ENCODE measurements around the gene NOXA1.
A peak's percentile ranks its signal among the peaks of the same experiment; 100 is the strongest.
"Not testable (repeated sequence)": the region's sequence is repeated elsewhere in the genome, so short reads cannot be mapped to it uniquely, and the experiment has no call there.

Gene NOXA1

DNA sequence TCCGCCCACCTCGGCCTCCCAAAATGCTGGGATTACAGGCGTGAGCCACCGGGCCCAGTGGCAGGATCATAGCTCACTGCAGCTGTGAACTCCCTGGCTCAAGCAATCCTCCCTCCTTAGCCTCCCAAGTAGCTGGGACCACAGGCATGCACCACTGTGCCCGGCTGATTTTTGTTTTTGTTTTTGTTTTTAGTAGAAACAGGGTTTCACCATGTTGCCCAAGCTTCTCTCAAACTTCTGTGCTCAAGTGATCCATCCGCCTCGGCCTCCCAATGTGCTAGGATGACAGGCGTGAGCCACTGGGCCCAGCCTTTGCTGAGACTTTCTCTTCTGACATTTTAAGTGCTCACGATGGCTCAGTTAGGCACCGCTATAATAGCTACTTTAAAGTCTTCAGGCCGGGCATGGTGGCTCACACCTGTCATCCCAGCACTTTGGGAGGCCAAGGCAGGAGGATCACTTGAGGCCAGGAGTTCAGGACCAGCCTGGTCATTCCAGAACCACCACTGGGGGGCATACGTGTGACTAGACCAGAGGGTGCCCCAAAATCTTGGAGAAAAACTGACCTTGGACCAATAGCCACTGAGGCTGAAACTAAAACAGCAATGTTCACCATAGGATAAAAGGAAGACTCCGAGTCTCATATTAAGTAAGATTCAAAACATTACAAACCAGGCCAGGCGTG is 21.1 kb downstream of the NOXA1 start:
- no peak for DNase-seq

DNA sequence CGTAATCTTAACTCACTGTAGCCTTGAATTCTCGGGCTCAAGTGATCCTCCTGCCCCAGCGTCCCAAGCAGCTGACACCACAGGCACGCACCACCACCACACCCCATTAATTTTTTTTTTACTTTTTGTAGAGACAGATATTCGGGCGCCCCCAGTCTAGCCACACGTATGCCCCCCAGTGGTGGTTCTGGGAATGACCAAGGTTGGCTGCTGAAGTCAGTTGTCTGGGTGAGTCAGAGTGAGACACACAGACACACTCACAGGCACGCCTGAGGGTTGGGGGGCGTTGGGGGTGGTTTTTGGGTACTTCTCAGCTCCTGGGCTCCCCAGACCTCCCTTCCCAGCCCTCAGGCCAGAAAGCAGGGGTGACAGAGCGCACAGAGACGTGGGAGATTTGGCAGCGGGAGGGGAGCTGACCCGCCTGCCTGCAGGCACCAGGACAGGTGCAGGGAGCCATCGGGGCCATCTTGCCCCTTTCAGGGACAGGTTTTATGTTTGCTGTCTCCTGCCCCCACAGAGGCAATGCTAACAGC is 22.1 kb downstream of the NOXA1 start:
- peak; percentile 46 for DNase-seq

DNA sequence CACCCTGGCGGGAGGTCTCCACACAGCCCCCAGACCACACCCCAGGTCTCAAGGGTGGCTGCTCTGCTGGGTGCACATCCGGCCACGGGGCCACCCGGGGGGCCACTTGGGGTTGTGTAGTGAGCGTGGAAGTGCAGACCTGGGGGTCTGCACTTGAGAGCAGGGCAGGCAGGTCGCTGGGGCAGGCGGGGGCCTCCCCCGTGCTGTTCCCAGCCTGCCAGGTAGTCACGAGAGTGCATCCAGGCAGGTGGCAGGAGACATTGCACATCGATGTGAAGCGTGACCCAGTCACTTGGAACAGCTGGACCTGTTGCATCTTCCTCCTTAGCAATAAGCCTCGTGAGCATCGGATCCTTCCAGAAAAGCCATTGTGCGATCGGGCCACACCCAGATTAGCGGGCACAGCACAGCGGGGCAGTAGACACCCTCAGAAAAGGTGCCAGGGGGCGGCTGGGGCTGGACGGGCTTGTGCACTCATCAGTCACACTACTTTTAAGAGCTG is 22.8 kb downstream of the NOXA1 start:
- peak; percentile 23 for DNase-seq

DNA sequence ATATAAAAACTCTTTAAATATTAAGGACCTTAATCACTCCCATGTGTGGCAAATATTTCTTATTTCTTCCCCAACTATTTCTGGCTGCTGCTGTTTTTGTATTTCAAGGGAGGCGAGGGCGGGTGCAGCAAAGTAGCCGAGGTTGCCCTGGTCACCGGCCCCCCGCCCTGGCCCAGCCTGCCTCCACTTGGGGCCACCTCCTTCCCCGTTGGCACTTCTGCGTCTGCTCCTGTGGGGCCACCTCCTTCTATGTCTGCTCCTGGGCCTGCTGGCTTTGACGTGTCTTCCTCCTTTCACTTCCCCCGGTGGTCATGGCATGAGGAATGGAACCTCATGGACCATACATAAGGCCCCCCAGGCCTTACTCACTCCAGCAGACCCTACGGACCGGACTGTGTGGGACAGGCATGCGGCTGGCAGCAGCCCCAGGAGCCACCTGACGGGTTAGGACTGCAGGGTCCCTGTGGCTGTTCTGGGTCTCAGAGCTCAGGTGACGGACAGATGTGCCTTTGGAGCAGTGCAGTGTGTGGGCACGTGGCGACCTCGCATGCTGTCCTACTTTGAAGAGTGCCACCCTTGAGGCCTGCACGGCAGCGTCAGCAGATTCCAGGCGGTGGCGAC is 23.8 kb downstream of the NOXA1 start:
- no peak for DNase-seq

DNA sequence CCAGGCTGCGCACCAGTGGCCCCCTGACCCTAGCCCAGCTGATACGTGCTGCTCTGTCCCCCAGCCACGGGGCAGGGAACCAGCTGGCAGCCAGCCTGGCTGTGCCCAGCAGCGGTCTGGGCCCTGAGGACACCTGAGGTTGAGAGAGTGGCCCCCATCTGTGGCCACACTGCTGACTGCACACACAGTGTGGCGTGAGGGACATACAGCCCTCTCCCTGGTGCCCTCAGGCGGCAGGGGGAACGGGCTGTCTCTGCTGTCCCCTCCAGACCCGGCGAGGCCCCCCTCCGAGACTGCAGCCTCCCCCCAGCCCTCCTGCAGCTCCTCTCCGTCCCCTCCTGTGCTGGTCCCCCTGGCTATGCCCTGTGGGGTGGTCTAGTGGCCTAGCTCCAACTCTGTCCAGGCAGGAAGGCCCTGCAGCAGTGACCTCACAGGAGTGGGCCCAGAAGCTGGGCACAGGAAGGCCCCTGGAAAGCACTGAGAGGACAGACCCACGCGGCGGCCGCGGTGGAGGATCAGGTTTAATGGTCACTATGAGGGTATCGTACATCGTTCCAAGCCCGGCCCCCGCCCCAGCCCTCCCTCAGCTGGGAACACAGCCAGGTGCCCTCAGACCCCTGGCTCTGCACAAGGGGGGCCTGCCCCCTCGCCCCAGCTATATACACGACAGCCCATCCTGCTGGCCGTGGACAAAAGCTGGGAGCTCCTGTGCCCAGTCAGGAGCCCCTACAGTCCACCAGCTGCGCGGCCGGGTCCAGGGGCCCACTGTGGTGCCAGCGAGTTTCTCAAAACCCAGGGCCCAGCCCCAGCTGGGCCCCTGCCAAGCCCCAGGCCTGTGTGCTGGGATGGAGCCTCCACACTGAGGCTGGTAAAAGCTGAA is 24.8 kb downstream of the NOXA1 start:
- DNase-seq, result no peak

DNA sequence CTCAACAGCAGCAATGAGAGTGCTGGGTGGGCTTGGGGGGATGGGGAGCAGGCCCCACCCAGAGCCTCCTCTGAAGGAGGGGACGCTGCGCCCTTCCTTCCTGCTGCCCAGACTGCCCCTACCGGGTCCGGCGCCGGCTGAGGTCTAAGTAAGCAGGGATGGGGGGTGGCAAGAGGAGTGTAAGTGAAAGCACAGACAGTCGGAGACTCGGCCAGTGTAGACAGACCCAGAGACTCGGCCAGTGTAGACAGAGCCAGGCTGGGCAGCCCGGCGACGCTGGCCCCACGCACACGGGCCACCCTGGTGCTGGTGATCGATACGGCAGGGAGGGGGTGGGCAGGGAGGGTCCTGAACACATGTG is 25.4 kb downstream of the NOXA1 start:
- DNase-seq, result no peak

DNA sequence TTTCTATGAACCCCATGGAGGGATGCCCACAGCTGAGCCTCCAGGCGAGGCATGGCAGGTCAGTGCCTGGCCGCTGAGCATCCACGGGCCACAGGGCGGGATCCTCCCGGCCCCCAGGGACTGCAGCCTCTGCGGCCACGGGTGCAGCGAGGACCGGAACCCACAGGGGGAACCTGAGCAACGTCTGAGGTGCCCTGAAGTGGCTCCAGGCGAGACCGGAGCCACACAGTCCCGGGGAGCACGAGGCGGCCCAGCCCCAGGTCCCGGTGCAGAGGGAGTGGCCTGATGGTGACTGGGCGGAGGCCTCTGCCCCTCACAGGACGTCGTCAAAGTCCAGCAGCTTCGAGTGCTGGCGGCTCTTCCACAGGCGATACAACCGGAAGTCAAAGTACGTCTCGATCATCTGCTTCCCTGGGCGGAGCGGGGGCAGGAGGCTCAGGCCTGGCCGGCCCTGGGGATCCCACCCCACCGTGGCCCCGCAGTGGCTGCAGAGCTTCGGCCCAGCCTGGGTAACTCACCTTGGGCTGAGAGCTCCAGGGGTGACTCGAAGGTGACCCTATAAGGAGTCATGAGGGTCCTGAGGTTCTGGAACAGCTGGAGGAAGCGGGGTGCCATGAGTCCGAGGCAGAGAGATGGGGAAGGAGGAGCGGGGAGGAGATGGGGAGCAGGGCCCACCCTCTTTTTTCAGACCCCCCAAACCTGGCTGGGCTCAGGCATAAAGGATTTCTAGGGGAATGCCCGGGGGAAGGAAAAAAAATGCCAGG is 26.1 kb downstream of the NOXA1 start:
- no peak for DNase-seq

DNA sequence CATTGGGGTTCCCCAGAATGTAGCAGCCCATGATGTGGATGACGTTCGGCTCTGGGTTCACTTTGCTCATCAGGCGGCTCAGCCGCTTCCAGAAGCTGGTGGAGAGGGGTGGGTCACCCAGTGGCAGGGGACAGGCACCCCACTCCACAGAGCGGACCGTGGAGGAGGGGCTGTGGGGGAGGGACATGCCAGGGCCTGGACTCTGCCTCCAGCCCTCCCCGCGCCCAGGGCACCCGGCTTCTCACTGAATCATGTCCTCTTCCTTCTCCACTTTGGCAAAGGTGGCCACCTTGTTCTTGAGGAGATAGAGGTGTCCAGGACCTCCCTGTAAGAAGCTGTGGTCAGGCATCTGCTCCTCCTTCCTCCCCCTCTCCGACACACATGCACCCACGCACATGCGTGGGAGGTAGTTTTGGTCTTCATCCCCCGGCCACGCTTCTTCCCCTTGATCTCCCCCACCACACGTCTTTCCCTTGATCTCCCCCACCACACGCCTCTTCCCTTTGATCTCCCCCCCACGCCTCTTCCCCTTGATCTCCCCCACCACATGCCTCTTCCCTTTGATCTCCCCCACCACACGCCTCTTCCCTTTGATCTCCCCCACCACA is 26.8 kb downstream of the NOXA1 start:
- DNase-seq, result no peak

DNA sequence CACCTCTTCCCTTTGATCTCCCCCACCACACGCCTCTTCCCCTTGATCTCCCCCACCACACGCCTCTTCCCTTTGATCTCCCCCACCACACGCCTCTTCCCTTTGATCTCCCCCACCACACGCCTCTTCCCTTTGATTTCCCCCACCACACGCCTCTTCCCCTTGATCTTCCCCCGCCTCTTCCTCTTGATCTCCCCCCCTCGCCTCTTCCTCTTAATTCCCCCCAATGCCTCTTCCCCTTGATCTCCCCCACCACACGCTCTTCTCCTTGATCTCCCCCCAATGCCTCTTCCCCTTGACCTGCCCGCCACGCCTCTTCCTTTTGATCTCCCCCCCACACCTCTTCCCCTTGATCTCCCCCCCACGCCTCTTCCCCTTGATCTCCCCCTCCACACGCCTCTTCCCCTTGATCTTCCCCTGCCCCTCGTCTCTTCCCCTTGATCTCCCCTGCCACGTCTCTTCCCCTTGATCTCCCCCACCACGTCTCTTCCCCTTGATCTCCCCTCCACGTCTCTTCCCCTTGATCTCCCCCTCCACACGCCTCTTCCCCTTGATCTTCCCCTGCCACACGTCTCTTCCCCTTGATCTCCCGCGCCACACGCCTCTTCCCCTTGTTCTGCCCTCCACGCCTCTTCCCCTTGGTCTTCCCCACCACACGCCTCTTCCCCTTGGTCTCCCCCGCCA is 27.5 kb downstream of the NOXA1 start:
- DNase-seq, result not testable (repeated sequence)

DNA sequence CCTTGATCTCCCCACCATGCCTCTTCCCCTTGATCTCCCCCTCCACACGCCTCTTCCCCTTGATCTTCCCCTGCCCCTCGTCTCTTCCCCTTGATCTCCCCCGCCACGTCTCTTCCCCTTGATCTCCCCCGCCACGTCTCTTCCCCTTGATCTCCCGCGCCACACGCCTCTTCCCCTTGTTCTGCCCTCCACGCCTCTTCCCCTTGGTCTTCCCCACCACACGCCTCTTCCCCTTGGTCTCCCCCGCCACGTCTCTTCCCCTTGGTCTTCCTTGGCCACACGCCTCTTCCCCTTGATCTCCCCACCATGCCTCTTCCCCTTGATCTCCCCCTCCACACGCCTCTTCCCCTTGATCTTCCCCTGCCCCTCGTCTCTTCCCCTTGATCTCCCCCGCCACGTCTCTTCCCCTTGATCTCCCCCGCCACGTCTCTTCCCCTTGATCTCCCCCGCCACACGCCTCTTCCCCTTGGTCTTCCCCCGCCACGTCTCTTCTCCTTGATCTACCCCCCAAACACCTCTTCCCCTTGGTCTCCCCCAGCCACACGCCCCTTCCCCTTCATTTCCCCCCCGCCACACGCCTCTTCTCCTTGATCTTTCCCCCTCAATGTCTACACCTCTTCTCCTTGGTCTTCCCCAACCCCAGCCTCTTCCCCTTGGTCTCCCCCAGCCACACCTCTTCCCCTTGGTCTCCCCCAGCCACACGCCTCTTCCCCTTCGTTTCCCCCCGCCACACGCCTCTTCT is 28.2 kb downstream of the NOXA1 start:
- not testable (repeated sequence) for DNase-seq

DNA sequence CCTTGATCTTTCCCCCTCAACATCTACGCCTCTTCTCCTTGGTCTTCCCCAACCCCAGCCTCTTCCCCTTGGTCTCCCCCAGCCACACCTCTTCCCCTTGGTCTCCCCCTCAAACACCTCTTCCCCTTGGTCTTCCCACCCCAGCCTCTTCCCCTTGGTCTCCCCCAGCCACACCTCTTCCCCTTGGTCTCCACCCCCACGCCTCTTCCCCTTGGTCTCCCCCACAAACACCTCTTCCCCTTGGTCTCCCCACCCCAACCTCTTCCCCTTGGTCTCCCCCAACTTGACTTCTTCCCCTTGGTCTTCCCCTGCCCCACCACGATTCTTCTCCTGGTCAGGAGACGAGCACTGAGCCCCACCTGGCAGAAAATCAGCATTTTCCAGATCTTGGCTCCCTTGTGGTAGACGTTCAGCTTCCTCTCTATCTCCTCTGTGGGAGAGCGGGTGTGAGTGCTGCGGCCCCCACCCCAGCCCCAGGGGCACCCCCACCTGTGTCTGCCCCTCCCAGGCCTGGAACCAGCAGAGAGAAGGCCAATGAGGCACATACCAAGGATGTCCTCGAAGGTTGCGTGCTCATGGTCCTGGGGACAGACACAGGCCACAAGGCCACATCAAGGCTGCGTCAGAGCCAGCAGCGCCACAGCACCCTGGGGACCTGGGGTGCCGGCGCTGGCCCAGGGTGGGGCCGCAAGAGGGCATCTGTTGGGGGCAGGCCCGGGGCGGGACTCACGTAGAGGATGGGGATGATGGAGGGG is 29.0 kb downstream of the NOXA1 start:
- DNase-seq, result no peak

DNA sequence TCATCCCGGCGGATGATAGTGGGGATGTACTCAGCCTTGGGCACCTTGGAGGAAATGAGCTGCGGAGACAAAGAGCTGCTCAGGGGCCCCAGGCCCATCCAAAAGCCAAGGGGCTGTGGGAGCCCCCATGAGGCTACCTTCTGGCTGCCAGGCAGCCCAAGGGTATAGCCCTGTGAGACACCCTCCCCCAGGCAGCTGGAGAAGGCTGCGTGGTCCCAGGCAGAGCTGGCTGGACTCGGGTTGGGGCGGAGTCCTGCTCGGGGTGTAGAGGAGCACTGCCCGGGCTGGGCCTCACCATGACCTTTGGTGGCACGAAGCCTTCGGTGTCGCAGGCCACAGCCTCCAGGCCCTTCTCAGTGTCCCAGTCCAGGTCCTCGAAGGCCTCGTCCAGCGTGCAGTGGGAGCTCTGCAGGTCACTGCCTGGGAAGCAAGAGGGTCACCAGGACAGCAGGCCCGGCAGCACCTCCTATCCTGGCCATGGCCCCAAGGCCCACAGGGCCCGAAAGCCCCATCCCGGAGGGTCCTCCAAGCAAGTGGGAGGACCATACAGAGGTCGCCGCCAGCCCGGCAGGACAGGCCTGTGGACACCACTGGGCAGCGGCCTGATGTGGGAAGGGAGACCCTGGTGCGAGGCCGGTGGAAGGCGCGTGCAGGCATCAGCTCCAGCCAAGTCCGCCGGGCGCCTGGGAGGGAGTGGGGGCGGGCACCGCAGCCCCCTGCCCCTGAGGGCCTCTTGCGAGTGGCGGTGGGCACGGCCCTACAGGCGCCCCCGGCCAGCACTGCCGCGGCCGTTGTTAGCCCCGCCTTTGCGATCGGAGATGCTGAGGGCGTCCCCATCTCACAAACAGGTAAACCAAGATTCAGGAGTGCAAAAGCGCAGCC is 29.8 kb downstream of the NOXA1 start:
- no peak for DNase-seq

DNA sequence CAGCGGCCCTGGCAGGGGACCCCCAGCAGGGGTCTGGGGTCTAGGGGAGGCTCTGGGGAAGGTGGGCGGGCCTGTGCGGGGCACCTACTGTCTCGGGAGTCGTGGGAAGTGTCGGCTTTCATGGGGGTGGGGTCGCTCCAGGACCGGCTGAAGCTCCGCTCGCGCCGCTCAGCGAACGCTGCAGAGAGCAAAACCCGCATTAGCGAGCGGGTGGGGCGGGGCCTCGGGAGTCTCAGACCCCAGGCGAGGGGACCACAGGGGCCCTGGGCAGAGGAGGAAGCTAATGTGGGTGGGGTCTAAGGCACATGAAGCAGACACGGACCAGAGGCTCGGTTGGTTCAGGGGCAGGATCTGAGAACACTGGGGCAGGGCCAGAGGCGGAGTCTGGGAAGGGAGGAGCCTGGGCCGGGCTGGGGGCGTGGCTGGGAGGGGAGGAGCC is 30.5 kb downstream of the NOXA1 start:
- DNase-seq, result no peak

DNA sequence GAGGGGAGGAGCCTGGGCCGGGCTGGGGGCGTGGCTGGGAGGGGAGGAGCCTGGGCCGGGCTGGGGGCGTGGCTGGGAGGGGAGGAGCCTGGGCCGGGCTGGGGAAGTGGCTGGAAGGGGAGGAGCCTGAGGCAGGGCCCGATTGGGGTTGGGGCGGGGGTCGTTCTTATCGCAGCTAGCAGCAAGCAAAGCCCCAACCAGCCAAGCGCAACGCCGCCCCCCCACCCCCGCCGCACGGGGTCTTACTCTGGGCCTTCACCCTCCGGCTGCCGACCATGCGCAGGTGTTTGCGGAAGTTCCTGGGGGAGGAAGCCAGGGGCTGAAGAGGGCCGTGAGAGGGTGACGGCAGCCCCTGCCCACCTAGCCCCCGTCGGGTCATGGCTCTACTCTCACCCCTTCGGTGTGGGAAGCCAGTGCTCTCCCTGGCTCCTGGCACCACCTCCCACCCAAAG is 31.0 kb downstream of the NOXA1 start:
- no peak for DNase-seq

DNA sequence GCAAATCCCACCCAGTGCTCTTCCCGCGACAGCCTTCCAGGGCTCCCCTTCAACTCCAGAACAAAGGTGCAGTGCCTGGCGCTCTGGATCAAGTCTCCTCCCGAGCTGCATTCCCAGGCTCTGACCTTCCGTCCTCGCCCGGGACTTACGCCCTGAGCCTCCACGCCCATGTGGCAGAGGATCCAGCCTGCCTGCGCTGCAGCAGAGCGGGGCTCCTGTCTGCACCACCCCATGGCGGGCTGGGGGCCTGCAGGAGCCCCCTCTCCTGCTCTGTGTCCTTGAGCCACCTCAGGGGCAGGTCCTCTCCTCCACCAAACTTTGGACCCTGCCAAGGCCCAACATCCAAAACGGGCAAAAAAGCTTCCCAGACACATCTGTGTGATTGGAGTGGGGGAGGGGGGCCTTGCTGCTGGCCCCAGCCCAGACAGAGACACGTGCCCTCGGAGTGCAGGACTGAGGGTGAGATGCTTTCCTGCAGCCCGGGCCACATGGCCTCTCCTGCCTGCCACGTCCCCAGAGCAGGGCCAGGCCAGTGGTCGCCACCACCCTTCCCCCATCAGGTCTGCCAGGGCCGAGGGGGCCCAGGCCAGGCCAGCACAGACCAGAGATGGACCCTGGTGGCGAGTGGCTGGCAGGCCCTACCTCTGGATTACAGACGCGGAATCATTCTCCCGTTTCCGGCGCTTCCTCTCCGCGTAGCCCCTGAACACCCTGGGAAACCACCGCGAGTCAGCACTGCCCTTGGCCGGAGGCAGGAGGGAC is 31.6 kb downstream of the NOXA1 start:
- no peak for DNase-seq

DNA sequence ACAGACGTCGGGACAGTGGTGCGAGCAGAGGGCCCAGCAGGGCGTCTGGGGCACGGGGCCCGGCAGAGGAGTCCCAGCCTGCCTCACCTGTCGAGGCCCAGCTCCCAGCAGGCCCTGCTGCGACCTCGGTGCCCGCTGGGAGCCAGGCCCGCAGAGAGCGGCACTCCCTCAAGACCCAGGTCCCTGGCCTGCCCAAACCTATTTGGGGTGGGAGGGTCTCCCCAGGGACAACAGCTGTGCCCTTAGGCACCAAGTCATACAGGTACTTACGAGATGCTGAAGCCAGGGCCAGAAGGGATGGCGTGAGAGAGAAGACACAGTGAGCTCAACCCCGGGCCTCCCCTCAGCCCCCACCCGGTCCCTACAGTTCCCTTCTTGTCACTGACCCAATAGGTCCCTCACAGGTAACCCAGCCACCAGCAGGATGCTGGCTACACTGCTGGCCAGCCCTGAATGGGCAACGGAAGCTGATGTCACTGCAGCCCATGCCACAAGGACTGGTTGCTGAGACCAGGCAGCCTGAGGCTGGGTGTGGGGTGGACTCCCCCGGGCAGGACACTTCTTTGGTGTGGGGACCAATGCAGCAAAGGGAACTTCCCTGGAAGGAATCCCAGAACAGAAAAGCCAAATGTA is 32.3 kb downstream of the NOXA1 start:
- DNase-seq, result no peak

DNA sequence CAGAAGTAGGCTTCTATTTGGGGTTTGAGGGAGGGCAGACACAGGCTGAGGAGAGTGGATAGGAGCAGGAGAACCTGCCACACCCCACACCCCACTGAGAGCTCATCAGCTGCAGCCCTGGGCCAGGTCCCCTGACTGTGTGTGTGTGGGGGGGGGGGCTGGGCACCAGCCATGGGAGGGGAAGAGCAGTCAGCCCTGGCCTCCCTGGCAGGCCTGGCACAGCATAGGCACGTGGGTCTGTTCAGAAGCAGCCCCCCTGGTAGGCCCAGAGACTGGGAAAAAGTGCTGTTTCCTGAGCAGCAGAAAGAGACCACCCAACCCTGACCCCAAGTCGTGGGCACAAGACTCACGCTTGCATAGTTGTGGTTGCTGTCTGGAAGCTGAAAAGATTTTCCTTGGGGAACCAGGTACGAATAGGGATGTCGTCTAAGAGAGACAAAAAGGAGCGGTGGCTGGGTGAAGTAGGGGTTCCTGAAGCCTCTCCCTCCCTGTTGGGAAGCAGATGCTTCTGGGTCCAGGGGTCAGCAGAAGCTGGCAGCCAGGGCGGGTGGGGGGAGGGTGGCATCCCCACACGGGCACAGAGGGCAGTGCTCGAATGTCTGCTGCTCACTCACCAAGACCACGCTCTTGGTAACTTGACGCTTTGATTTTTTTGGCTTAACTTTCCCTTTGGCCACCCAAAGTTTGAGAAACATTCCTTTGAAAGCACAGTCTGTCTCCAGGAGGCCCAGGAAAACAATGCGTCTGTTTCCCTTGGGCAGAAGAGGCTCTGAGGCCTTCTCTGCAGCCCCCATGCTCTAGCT is 33.1 kb downstream of the NOXA1 start:
- DNase-seq, result no peak
